Common myeloid progenitor, CD34-positive (primary cell): ENCODE measurements around the gene GKN1.

Source experiments
- CTCF ChIA-PET: fragments of 350-600 bp; sonication (Branson Sonifier 250); formaldehyde crosslinking; loops from one replicate; lab custom pipeline; 2021; ENCODE audit warnings: antibody characterized with exemption; lab: Charles Lee
- POLR2A ChIA-PET: fragments of 350-600 bp; sonication (Branson Sonifier 250); formaldehyde crosslinking; loops from one replicate; lab custom pipeline; 2021; ENCODE audit warnings: antibody characterized with exemption; lab: Charles Lee
- DNase-seq, 3 donors: peaks; one replicate each; pipeline versions ENCODE4 v3.0.0 to v3.0.0-alpha.2; 2013
- H3K27ac ChIP-seq, 2 experiments: 1 replicate in 1 of 2; 2 replicates in 1 of 2; pipeline ENCODE4 v1.7.0; 2013; ENCODE audit warnings: inconsistent platforms in 2 of 2, low read length in 2 of 2, mild to moderate bottlenecking in 2 of 2, low read depth in 1 of 2, moderate library complexity in 1 of 2; ENCODE audit not compliant: severe bottlenecking in 2 of 2, insufficient read depth in 1 of 2, poor library complexity in 1 of 2
- H3K27me3 ChIP-seq, 5 experiments: replicated peaks in 2 of 5; 1 replicate in 3 of 5; 2 replicates in 2 of 5; pipeline versions ENCODE4 v1.6.1 to v1.7.0; 2013; ENCODE audit warnings: low read length in 4 of 5, mild to moderate bottlenecking in 2 of 5, moderate library complexity in 2 of 5, inconsistent platforms in 1 of 5; ENCODE audit not compliant: insufficient read depth in 5 of 5, control insufficient read depth in 4 of 5
- H3K36me3 ChIP-seq, 4 experiments: 1 replicate in 2 of 4; 2 replicates in 2 of 4; pipeline versions ENCODE4 v1.6.1 to v1.7.0; 2013; ENCODE audit warnings: low read length in 3 of 4, control low read depth in 1 of 4, mild to moderate bottlenecking in 1 of 4; ENCODE audit not compliant: control insufficient read depth in 4 of 4, insufficient read depth in 4 of 4
- H3K4me1 ChIP-seq, 4 experiments: 1 replicate in 3 of 4; 2 replicates in 1 of 4; pipeline versions ENCODE4 v1.6.1 to v1.7.1; 2013; ENCODE audit warnings: low read length in 3 of 4, mild to moderate bottlenecking in 3 of 4, control low read depth in 1 of 4, inconsistent platforms in 1 of 4, moderate library complexity in 1 of 4; ENCODE audit not compliant: control insufficient read depth in 4 of 4, insufficient read depth in 4 of 4; ENCODE audit errors: control extremely low read depth in 1 of 4
- H3K4me3 ChIP-seq, 7 experiments: 1 replicate in 4 of 7; 2 replicates in 3 of 7; pipeline versions ENCODE4 v1.5.1 to v1.7.0; 2013; ENCODE audit warnings: mild to moderate bottlenecking in 7 of 7, low read length in 6 of 7, moderate library complexity in 6 of 7, inconsistent platforms in 2 of 7, low read depth in 2 of 7, control low read depth in 1 of 7; ENCODE audit not compliant: insufficient read depth in 4 of 7, control insufficient read depth in 1 of 7; ENCODE audit errors: extremely low read depth in 1 of 7
- H3K9me3 ChIP-seq, 5 experiments: 1 replicate in 4 of 5; 2 replicates in 1 of 5; pipeline versions ENCODE4 v1.6.1 to v1.7.1; 2013; ENCODE audit warnings: low read length in 4 of 5, mild to moderate bottlenecking in 2 of 5, inconsistent platforms in 1 of 5, low read depth in 1 of 5, moderate library complexity in 1 of 5; ENCODE audit not compliant: control insufficient read depth in 4 of 5, insufficient read depth in 2 of 5; ENCODE audit errors: control extremely low read depth in 1 of 5
- WGBS: methylation state at CpG from one replicate; pipeline ENCODE4 v1.1.5; 2013; ENCODE audit not compliant: insufficient coverage; 5-methylcytosine and 5-hydroxymethylcytosine counted together

GKN1 gene

GRCh38 chr2:68970566-68971265 is 3.7 kb upstream of the GKN1 start:
- Histone ChIP-seq H3K4me3 (no peak overlapping the region), H3K9me3 (no peaks in the 10 kb centered on the region), H3K27me3 (peaks cover 0 to 1% (median 0%) of the 10 kb centered on the region in 5 experiments), H3K4me1 (peaks cover 0 to 3% (median 0%) of the 10 kb centered on the region in 4 experiments), H3K36me3 (no peaks in the 10 kb centered on the region), H3K27ac (no peak overlapping the region)
- CTCF ChIA-PET: no interaction called here
- no peak for DNase-seq
- POLR2A ChIA-PET: no interaction called here
- WGBS: 94% methylated on average over 5 of the region's 8 CpGs

DNA sequence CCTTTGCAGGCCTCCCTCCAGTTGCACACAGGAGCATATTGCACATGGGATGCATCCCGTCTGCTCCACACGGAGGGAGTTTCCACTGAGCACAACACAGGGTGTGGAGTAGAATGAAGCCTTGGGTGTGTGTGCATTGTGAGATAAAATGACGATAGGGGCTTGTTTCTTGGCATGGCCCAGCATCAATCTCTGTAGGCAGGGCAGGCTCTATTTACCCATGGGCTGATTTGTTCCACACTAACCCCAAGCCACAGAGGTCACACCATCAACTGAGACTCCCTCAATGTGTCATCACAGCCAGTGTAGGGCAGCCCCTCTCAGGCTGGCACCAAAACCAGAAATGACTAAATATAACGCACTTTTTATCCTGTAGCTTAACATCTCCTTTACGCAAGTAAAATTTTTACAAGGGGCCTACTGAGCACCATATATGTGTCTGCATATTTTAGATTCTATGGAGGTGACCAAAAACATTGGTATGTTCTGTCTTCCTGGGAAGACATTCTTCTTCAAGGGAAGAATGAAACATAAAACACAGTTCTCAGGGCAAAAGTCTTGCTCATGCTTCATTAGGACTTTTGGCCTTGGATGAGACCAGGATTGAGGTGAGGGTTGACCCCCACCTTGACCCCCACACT is 2.7 kb upstream of the GKN1 start:
- ChIA-PET POLR2A (no interaction called here), CTCF (no interaction called here)
- no peak for DNase-seq
- H3K4me1 ChIP-seq: peaks cover 0 to 3% (median 0%) of the 10 kb centered on the region in 4 experiments
- H3K36me3 ChIP-seq: no peaks in the 10 kb centered on the region
- H3K27me3 ChIP-seq: peaks cover 0 to 1% (median 0%) of the 10 kb centered on the region in 5 experiments
- H3K4me3 ChIP-seq: no peak overlapping the region
- no peaks in the 10 kb centered on the region for H3K9me3 ChIP-seq
- H3K27ac ChIP-seq: no peak overlapping the region
- 71% methylated on average over 3 of the region's 5 CpGs for WGBS

GRCh38 chr2:68974946-68975665 is 670 bp downstream of the GKN1 start:
- DNase-seq: no peak
- 100% methylated on average over 3 of the region's 9 CpGs for WGBS

DNA sequence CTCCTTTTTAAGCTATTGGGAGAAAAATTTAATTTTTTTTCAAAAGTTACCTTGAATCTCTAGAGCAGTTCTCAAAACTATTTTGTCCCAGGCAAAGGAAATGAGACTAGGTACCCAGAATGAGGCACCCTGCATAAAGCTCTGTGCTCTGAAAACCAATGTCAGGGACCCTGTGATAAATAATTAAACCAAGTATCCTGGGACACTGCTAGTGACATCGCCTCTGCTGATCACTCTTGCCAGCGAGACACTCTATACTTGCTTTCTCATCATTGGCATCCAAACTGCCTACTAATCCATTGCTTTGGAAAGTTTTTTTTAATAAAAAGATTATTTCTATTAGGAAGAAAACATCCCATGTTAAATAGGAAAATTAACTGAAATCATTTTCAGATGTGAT is 1.4 kb downstream of the GKN1 start:
- ChIA-PET POLR2A (no interaction called here), CTCF (interaction anchor here (2.2 kb wide), 1 partner anchor 11 kb away, joined by 4 read pairs; no protein-coding TSS in a partner anchor)
- Histone ChIP-seq H3K4me3 (no peak overlapping the region), H3K36me3 (no peaks in the 10 kb centered on the region), H3K27ac (no peak overlapping the region), H3K9me3 (no peaks in the 10 kb centered on the region), H3K27me3 (peaks cover 0 to 1% (median 0%) of the 10 kb centered on the region in 5 experiments), H3K4me1 (no peaks in the 10 kb centered on the region)
- WGBS: no CpG with 5 or more reads among the region's 2 CpGs
- no peak for DNase-seq

More at GRCh38 chr2:68974946-68975665, 670 bp downstream of the GKN1 start:
- H3K27me3 ChIP-seq: peaks cover 0 to 1% (median 0%) of the 10 kb centered on the region in 5 experiments
- ChIA-PET POLR2A (no interaction called here), CTCF (interaction anchor here (2.2 kb wide), 1 partner anchor 10 kb away, joined by 4 read pairs; no protein-coding TSS in a partner anchor)
- no peaks in the 10 kb centered on the region for H3K36me3 ChIP-seq
- no peaks in the 10 kb centered on the region for H3K9me3 ChIP-seq
- H3K4me1 ChIP-seq: no peaks in the 10 kb centered on the region
- no peak overlapping the region for H3K27ac ChIP-seq
- H3K4me3 ChIP-seq: no peak overlapping the region

GRCh38 chr2:68977453-68977852 is 3.0 kb downstream of the GKN1 start:
- no peaks in the 10 kb centered on the region for H3K9me3 ChIP-seq
- CTCF ChIA-PET: interaction anchor here (1.1 kb wide), 1 partner anchor 11 kb away, joined by 3 read pairs; no protein-coding TSS in a partner anchor
- no peak overlapping the region for H3K27ac ChIP-seq
- H3K4me3 ChIP-seq: no peak overlapping the region
- WGBS: 83% methylated on average over 1 of the region's 4 CpGs
- DNase-seq: no peak
- H3K4me1 ChIP-seq: no peaks in the 10 kb centered on the region
- POLR2A ChIA-PET: no interaction called here
- H3K27me3 ChIP-seq: peaks cover 0 to 1% (median 0%) of the 10 kb centered on the region in 5 experiments
- H3K36me3 ChIP-seq: no peaks in the 10 kb centered on the region

DNA sequence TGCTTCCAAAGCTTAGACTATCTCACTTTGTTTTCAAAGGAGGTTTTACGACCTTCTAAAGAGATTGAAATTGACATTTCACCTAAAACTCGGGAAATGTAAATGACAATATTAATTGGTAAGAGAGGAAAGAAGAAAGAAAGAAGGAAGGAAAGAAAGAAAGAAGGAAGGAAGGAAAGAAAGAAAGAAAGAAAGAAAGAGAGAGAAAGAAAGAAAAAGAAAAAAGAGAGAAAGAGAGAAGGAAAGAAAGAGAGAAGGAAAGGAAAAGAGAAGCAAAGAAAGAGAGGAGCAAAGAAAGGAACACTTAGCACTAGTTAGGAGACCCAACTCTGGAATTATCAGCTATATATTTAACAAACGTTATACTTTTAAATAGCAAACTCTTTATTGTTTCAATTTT is 3.7 kb downstream of the GKN1 start:
- no peak for DNase-seq
- H3K9me3 ChIP-seq: no peaks in the 10 kb centered on the region
- 100% methylated on average over 1 of the region's 3 CpGs for WGBS
- ChIA-PET CTCF (interaction anchor here (1.1 kb wide), 1 partner anchor 10 kb away, joined by 3 read pairs; no protein-coding TSS in a partner anchor), POLR2A (no interaction called here)
- no peak overlapping the region for H3K27ac ChIP-seq
- no peak overlapping the region for H3K4me3 ChIP-seq
- peaks cover 0 to 1% (median 0%) of the 10 kb centered on the region in 5 experiments for H3K27me3 ChIP-seq
- no peaks in the 10 kb centered on the region for H3K36me3 ChIP-seq
- no peaks in the 10 kb centered on the region for H3K4me1 ChIP-seq
